Measurements from ENCODE around the gene TFDP1.
A peak's percentile ranks its signal among the peaks of the same experiment; 100 is the strongest.

The TFDP1 gene

GRCh38 chr13:113601166-113602070, 16.9 kb downstream of the TFDP1 start:
- DNase-seq, result no peak

- no peak for DNase-seq
These were observed 17.9 kb downstream of the TFDP1 start for GRCh38 chr13:113602291-113602988.

- DNase-seq, result no peak
These were observed 18.7 kb downstream of the TFDP1 start for GRCh38 chr13:113603116-113603710.

GRCh38 chr13:113604186-113604585, 19.6 kb downstream of the TFDP1 start:
- DNase-seq, result no peak

- no peak for DNase-seq
These were observed 20.9 kb downstream of the TFDP1 start for GRCh38 chr13:113605461-113605860.

- no peak for DNase-seq
These were observed 21.4 kb downstream of the TFDP1 start for GRCh38 chr13:113605866-113606438.

GRCh38 chr13:113607056-113607888, 22.7 kb downstream of the TFDP1 start:
- no peak for DNase-seq

GRCh38 chr13:113607889-113608635, 23.5 kb downstream of the TFDP1 start:
- no peak for DNase-seq

- DNase-seq, result no peak
These were observed 24.5 kb downstream of the TFDP1 start for GRCh38 chr13:113608967-113609533.

GRCh38 chr13:113609616-113610015, 25.1 kb downstream of the TFDP1 start:
- DNase-seq, result no peak

GRCh38 chr13:113610266-113610665, 25.7 kb downstream of the TFDP1 start:
- DNase-seq, result no peak

- DNase-seq, result no peak
These were observed 27.4 kb downstream of the TFDP1 start for GRCh38 chr13:113611996-113612395.

- no peak for DNase-seq
These were observed 28.1 kb downstream of the TFDP1 start for GRCh38 chr13:113612607-113613006.

- DNase-seq, result no peak
These were observed 29.3 kb downstream of the TFDP1 start for GRCh38 chr13:113613789-113614379.

GRCh38 chr13:113616281-113616906, 31.8 kb downstream of the TFDP1 start:
- DNase-seq, result peak; percentile 29

- DNase-seq, result no peak
These were observed 32.6 kb downstream of the TFDP1 start for GRCh38 chr13:113616991-113617749.

- no peak for DNase-seq
These were observed 33.4 kb downstream of the TFDP1 start for GRCh38 chr13:113617961-113618360.

GRCh38 chr13:113618455-113618854, 33.9 kb downstream of the TFDP1 start:
- DNase-seq, result no peak

GRCh38 chr13:113620036-113620796, 35.7 kb downstream of the TFDP1 start:
- DNase-seq, result no peak
